Thymus (tissue), 11 donors: Measurements from ENCODE around the gene ZSCAN30. TPM values are rescaled to one million over a fixed set of nuclear protein-coding genes. Genes with fewer than 3 reads are reported as not detected.

Source experiments
- DNase-seq, 9 donors: peaks; one replicate each; pipeline ENCODE4 v3.0.0-alpha.2; 2013; ENCODE audit warnings: low spot score in 9 of 9, low read depth in 6 of 9, missing footprints in 1 of 9
- H3K27ac ChIP-seq, 2 donors: one replicate each; pipeline ENCODE4 v1.5.1; 2013; ENCODE audit warnings: control low read depth in 1 of 2, low read depth in 1 of 2, low read length in 1 of 2, mild to moderate bottlenecking in 1 of 2, moderate library complexity in 1 of 2
- H3K27me3 ChIP-seq, 2 donors: one replicate each; pipeline ENCODE4 v1.5.1; 2013; ENCODE audit warnings: low read length in 1 of 2; ENCODE audit not compliant: control insufficient read depth in 2 of 2, insufficient read depth in 1 of 2
- H3K36me3 ChIP-seq, 2 donors: one replicate each; pipeline ENCODE4 v1.5.1; 2013; ENCODE audit warnings: low read length in 1 of 2, mild to moderate bottlenecking in 1 of 2, moderate library complexity in 1 of 2; ENCODE audit not compliant: control insufficient read depth in 2 of 2, insufficient read depth in 2 of 2
- H3K4me1 ChIP-seq, 2 donors: one replicate each; pipeline ENCODE4 v1.5.1; 2013; ENCODE audit warnings: low read length in 2 of 2; ENCODE audit not compliant: control insufficient read depth in 2 of 2, insufficient read depth in 2 of 2
- H3K4me3 ChIP-seq, 2 donors: one replicate each; pipeline ENCODE4 v1.5.1; 2013; ENCODE audit warnings: low read length in 2 of 2, control low read depth in 1 of 2, mild to moderate bottlenecking in 1 of 2
- H3K9me3 ChIP-seq, 2 donors: one replicate each; pipeline ENCODE4 v1.5.1; 2013; ENCODE audit warnings: low read length in 1 of 2, mild to moderate bottlenecking in 1 of 2; ENCODE audit not compliant: control insufficient read depth in 2 of 2, insufficient read depth in 1 of 2
- WGBS: extraction: QIAGEN DNeasy Blood & Tissue Kit; methylation state at CpG from one replicate; pipeline ENCODE4 v1.1.7; 2013; 5-methylcytosine and 5-hydroxymethylcytosine counted together
- polyA plus RNA-seq: library from polyadenylated mRNA; stranded (reverse); fragments of 200-250 nt; gene quantifications from one replicate; pipeline ENCODE4 v1.2.3, GENCODE V29; 2013
- total RNA-seq: library from RNA; stranded (reverse); fragments of 120-200 nt; gene quantifications from one replicate; pipeline ENCODE4 v1.2.4, GENCODE V29; 2013
- donor health status: healthy.

Gene ZSCAN30
- total and polyA plus RNA-seq, 2 donors = 11.6 to 21.2 TPM

DNA sequence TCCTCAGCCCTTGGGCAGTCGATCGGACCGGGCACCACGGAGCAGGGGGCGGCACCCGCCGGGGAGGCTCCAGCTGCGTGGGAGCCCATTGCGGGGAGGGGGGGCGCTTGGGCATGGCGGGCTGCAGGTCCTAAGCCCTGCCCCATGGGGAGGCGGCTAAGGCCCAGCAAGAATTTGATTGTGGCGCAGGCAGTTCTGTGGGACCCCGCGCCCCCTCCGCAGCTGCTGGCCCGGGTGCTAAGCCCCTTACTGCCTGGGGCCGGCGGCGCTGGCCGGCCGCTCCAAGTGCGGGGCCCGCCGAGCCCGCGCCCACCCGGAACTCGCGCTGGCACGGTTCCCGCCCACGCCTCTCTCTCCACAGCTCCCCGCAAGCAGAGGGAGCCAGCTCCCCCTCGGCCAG is 18.4 kb downstream of the ZSCAN30 start:
- WGBS = 95% methylated on average over 35 of the region's 35 CpGs

DNA sequence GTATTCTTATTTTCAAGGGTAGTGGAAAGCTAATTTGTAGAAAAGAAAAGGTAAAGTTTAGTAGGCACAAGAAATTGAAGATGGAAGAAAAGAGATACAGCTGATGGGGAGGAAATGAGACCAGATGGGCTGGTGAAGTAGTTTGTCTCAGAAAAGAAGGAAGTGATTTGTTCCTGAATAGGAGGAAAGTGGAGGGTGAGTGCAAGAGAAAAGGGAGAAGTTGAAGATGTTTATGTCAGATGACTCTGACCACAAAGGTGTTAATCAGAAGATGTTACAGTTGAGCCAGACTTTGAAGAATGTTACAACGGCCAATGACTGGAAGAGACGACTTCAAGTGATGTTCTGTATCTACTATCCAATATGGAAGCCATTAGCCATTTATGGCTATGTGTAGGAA is 21.2 kb downstream of the ZSCAN30 start:
- Histone ChIP-seq H3K4me1 (peaks cover 9 to 12% of the 10 kb centered on the region in 2 donors), H3K36me3 (peaks cover 2 to 3% of the 10 kb centered on the region in 2 donors), H3K4me3 (no peak overlapping the region), H3K27me3 (no peaks in the 10 kb centered on the region), H3K27ac (no peak overlapping the region), H3K9me3 (peaks cover 0 to 17% of the 10 kb centered on the region in 2 donors)
- DNase-seq = no peak
- 27% methylated on average over 2 of the region's 2 CpGs for WGBS

More for the DNA sequence above, 18.4 kb downstream of the ZSCAN30 start:
- no peaks in the 10 kb centered on the region for H3K27me3 ChIP-seq
- H3K9me3 ChIP-seq = peaks cover 2 to 22% of the 10 kb centered on the region in 2 donors
- no peak overlapping the region for H3K4me3 ChIP-seq
- DNase-seq = no peak
- peaks cover 9 to 12% of the 10 kb centered on the region in 2 donors for H3K4me1 ChIP-seq
- H3K36me3 ChIP-seq = no peaks in the 10 kb centered on the region
- no peak overlapping the region for H3K27ac ChIP-seq

DNA sequence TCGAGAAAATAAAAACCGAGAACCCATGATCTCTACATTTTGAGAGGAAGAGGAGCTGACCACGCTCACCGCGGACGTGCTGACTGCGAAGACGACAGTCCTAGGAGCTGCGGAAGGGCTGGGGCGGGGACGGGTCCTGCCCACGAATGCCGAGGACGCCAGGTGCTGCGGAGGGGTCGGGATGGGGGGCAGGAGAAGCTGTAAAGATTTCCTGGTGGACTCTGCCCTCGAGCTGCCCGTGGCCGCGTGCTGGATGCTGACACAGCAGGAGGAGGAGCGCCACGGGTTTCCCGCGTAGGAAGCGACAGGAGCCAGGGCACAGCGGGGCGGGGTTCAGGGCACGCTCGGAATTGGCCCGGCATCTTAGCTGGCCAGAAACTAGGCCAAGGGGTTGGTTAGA is 22.2 kb downstream of the ZSCAN30 start:
- WGBS = 48% methylated on average over 30 of the region's 30 CpGs
- Histone ChIP-seq H3K4me1 (peaks cover 9 to 12% of the 10 kb centered on the region in 2 donors), H3K27me3 (no peaks in the 10 kb centered on the region), H3K36me3 (peaks cover 4 to 9% of the 10 kb centered on the region in 2 donors), H3K27ac (peak overlapping the region in 1 of 2 donors; percentile 64), H3K9me3 (peaks cover 0 to 17% of the 10 kb centered on the region in 2 donors), H3K4me3 (peak overlapping the region; percentile 77 to 80)
- peak in 1 of 9 donors; percentile 7 for DNase-seq

DNA sequence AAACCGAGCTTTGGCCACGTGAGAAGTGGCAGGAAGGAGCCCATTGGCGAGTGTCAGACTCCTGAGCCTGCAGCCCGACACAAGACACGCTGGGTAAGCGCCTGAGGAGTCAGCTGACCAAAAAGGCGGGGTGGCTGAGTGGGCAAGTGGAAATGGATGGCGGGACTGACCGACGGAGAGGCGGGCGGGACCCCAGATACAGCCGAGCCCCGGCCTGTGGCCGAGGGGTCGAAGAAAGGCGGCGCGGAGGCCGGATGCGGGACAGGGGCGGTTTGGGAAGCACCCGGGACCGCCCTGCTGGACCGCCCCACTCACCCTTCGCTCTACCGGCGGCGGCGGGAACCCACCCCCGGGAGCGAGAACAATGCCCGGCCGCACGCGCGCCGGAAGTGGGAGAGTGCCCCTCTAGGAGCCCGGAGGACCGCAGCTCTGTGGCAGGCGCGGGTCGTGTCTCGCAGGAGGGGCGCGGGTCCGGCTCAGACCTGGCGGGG is 22.8 kb downstream of the ZSCAN30 start:
- Histone ChIP-seq H3K9me3 (peaks cover 0 to 14% of the 10 kb centered on the region in 2 donors), H3K4me1 (peaks cover 9 to 12% of the 10 kb centered on the region in 2 donors), H3K4me3 (peak overlapping the region; percentile 77 to 80), H3K27ac (peak overlapping the region; percentile 61 to 84), H3K36me3 (peaks cover 9 to 14% of the 10 kb centered on the region in 2 donors), H3K27me3 (no peaks in the 10 kb centered on the region)
- DNase-seq = peak; percentile 26 to 86 (median 62)
- under 1% methylated on average over 48 of the region's 48 CpGs for WGBS

- DNase-seq = no peak
- Histone ChIP-seq H3K27me3 (no peaks in the 10 kb centered on the region), H3K27ac (no peak overlapping the region), H3K9me3 (peaks cover 0 to 6% of the 10 kb centered on the region in 2 donors), H3K4me1 (peaks cover 9 to 12% of the 10 kb centered on the region in 2 donors), H3K4me3 (no peak overlapping the region), H3K36me3 (peaks cover 9 to 14% of the 10 kb centered on the region in 2 donors)
- WGBS = 95% methylated on average over 2 of the region's 2 CpGs
These were observed 25.6 kb downstream of the ZSCAN30 start for GRCh38 chr18:35264409-35264808.

DNA sequence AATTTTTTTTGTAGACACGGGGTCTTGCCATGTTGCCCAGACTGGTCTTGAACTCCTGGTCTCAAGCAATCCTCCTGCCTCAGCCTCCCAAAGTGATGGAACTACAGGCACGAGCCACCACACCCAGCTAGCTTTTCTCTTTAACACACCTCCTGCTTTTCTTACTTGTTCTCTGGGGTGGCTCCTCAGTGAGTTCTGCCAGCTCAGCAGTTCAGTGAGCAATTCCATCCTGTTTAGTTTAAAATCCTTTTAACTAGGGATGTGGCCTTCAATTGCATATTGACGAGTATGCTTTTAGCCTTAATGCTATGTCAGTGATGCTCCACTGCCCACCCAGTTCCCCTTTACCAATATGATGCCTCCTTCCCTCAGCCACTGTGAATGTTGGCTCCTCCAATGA is 33.1 kb downstream of the ZSCAN30 start:
- Histone ChIP-seq H3K27ac (no peak overlapping the region), H3K4me3 (no peak overlapping the region), H3K27me3 (no peaks in the 10 kb centered on the region), H3K4me1 (no peaks in the 10 kb centered on the region), H3K36me3 (peaks cover 11 to 28% of the 10 kb centered on the region in 2 donors), H3K9me3 (peaks cover 0 to 4% of the 10 kb centered on the region in 2 donors)
- WGBS = 97% methylated on average over 3 of the region's 3 CpGs
- DNase-seq = no peak

GRCh38 chr18:35253655-35254287 is 36.3 kb downstream of the ZSCAN30 start:
- H3K4me3 ChIP-seq = no peak overlapping the region
- peaks cover 17 to 38% of the 10 kb centered on the region in 2 donors for H3K36me3 ChIP-seq
- H3K27ac ChIP-seq = no peak overlapping the region
- no peak for DNase-seq
- WGBS = 98% methylated on average over 4 of the region's 4 CpGs
- no peaks in the 10 kb centered on the region for H3K4me1 ChIP-seq
- peaks cover 0 to 4% of the 10 kb centered on the region in 2 donors for H3K9me3 ChIP-seq
- H3K27me3 ChIP-seq = no peaks in the 10 kb centered on the region

DNA sequence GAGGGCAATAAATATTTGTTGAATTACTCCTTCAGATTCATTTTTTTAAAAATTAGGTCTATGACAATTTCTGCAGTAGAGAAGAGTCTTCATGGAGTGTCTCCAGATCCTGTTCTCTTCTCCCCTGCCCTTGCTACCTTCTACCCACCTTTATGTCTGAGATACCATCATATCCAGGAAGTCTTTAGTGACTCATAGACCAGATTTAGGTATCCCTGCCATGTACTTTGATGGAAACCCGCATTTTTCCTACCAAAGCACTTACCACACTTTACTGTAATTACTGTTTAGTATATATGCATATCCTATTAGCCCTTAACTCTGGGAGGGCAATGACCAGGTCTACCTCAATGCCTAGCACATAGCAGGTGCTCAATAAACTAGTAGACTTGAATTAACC is 37.6 kb downstream of the ZSCAN30 start:
- peaks cover 0 to 4% of the 10 kb centered on the region in 2 donors for H3K9me3 ChIP-seq
- H3K4me1 ChIP-seq = no peaks in the 10 kb centered on the region
- DNase-seq = no peak
- WGBS = 100% methylated on average over 1 of the region's 1 CpG
- peaks cover 28 to 43% of the 10 kb centered on the region in 2 donors for H3K36me3 ChIP-seq
- H3K4me3 ChIP-seq = no peak overlapping the region
- H3K27me3 ChIP-seq = no peaks in the 10 kb centered on the region
- H3K27ac ChIP-seq = no peak overlapping the region

- no peak overlapping the region for H3K4me3 ChIP-seq
- no peak overlapping the region for H3K27ac ChIP-seq
- no peak for DNase-seq
- H3K27me3 ChIP-seq = no peaks in the 10 kb centered on the region
- peaks cover 46 to 63% of the 10 kb centered on the region in 2 donors for H3K36me3 ChIP-seq
- no peaks in the 10 kb centered on the region for H3K4me1 ChIP-seq
- peaks cover 0 to 4% of the 10 kb centered on the region in 2 donors for H3K9me3 ChIP-seq
- 98% methylated on average over 6 of the region's 6 CpGs for WGBS
These were observed 41.6 kb downstream of the ZSCAN30 start for GRCh38 chr18:35248429-35248828.
